Lower lobe of right lung (tissue), 2 donors: ENCODE measurements around the gene EVA1C. TPM values are rescaled to one million over a fixed set of nuclear protein-coding genes. Genes with fewer than 3 reads are reported as not detected.

Source experiments
- ATAC-seq, 2 donors: fragments of 200-7000 bp; cut with Tn5 transposase; one replicate each; pipeline ENCODE4 v1.9.1; 2020 to 2022; ENCODE audit warnings: mild to moderate bottlenecking in 2 of 2, moderate library complexity in 2 of 2
- DNase-seq: peaks from one replicate; pipeline ENCODE4 v3.0.0-alpha.2; 2020
- H3K27ac ChIP-seq: fragments of 200-600 bp; one replicate; pipeline ENCODE4 v1.8.0; 2022
- H3K27me3 ChIP-seq: fragments of 200-600 bp; one replicate; pipeline ENCODE4 v1.8.0; 2022; ENCODE audit warnings: low read depth
- H3K36me3 ChIP-seq: fragments of 200-600 bp; one replicate; pipeline ENCODE4 v1.8.0; 2022; ENCODE audit warnings: mild to moderate bottlenecking
- H3K4me1 ChIP-seq: fragments of 200-600 bp; one replicate; pipeline ENCODE4 v1.8.0; 2022
- H3K4me3 ChIP-seq: fragments of 200-600 bp; one replicate; pipeline ENCODE4 v1.8.0; 2022; ENCODE audit warnings: mild to moderate bottlenecking
- H3K9me3 ChIP-seq: fragments of 200-600 bp; one replicate; pipeline ENCODE4 v1.8.0; 2022
- CTCF ChIP-seq: fragments of 200-600 bp; IDR thresholded peaks from one replicate; pipeline ENCODE4 v1.8.0; 2022; ENCODE audit warnings: antibody characterized with exemption, mild to moderate bottlenecking
- intact Hi-C: fragments of 100-400 bp; cut with DNase I; formaldehyde crosslinking; loops from one replicate; pipeline ENCODE4 v1.11.0; 2022
- total RNA-seq: library from RNA; stranded (reverse); fragmentation: NEBNext Ultra II Directional; extraction: Animal tissue kit (Norgen Biotek cat#: 25700); gene quantifications from one replicate; pipeline ENCODE4 v1.2.1, GENCODE V29; 2021
- donor health status: DM: no; HTN: yes; CAD: no; lungs with severe emphysema.

The EVA1C gene
- total RNA-seq, 1 donor from 2014 or later: 31.8 TPM

- Histone ChIP-seq H3K27me3 (no peaks in the 10 kb centered on the region), H3K36me3 (peaks cover 72% of the 10 kb centered on the region), H3K4me3 (no peak overlapping the region), H3K4me1 (peaks cover 30% of the 10 kb centered on the region), H3K27ac (no peak overlapping the region), H3K9me3 (no peaks in the 10 kb centered on the region)
- no peak for TF ChIP-seq CTCF
- DNase-seq (no peak), ATAC-seq (no peak)
- intact Hi-C loops: no loop called here
Observed at GRCh38 chr21:32472890-32473765, 60.6 kb downstream of the EVA1C start.

GRCh38 chr21:32474179-32475059 lies 61.9 kb downstream of the EVA1C start:
- TF ChIP-seq CTCF: no peak
- intact Hi-C loops: no loop called here
- DNase-seq (no peak), ATAC-seq (no peak)
- Histone ChIP-seq H3K9me3 (no peaks in the 10 kb centered on the region), H3K27me3 (no peaks in the 10 kb centered on the region), H3K4me3 (no peak overlapping the region), H3K27ac (peak overlapping the region; percentile 33), H3K4me1 (peaks cover 30% of the 10 kb centered on the region), H3K36me3 (peaks cover 65% of the 10 kb centered on the region)

- peaks cover 30% of the 10 kb centered on the region for H3K4me1 ChIP-seq
- intact Hi-C loops: no loop called here
- ATAC-seq (peak; percentile 47 to 72), DNase-seq (no peak)
- no peaks in the 10 kb centered on the region for H3K27me3 ChIP-seq
- H3K9me3 ChIP-seq: no peaks in the 10 kb centered on the region
- H3K4me3 ChIP-seq: no peak overlapping the region
- peaks cover 56% of the 10 kb centered on the region for H3K36me3 ChIP-seq
- no peak for TF ChIP-seq CTCF
- H3K27ac ChIP-seq: peak overlapping the region; percentile 33
Observed at GRCh38 chr21:32475162-32475812, 62.8 kb downstream of the EVA1C start.

GRCh38 chr21:32476661-32477423 lies 64.3 kb downstream of the EVA1C start:
- H3K27me3 ChIP-seq: no peaks in the 10 kb centered on the region
- ATAC-seq (no peak), DNase-seq (no peak)
- peak overlapping the region; percentile 33 for H3K27ac ChIP-seq
- no peaks in the 10 kb centered on the region for H3K9me3 ChIP-seq
- TF ChIP-seq CTCF: no peak
- peaks cover 43% of the 10 kb centered on the region for H3K36me3 ChIP-seq
- no peak overlapping the region for H3K4me3 ChIP-seq
- intact Hi-C loops: no loop called here
- H3K4me1 ChIP-seq: peaks cover 31% of the 10 kb centered on the region

GRCh38 chr21:32477424-32477745 lies 64.9 kb downstream of the EVA1C start:
- no peak for DNase-seq
- Histone ChIP-seq H3K27ac (no peak overlapping the region), H3K4me3 (no peak overlapping the region), H3K27me3 (no peaks in the 10 kb centered on the region), H3K9me3 (no peaks in the 10 kb centered on the region), H3K4me1 (peaks cover 36% of the 10 kb centered on the region), H3K36me3 (peaks cover 43% of the 10 kb centered on the region)
- ATAC-seq: no peak
- intact Hi-C loops: no loop called here
- TF ChIP-seq CTCF: no peak
